HepG2 (cell line): Measurements from ENCODE around the gene HAGHL.

Source experiments
- BCL3 ChIP-seq: sonication (generic); formaldehyde crosslinking; IDR thresholded peaks from 2 replicates; pipeline ENCODE4 v1.5.1; 2020; ENCODE audit warnings: mild to moderate bottlenecking, missing genetic modification reagents, moderate library complexity
- MTA1 ChIP-seq: sonication (generic); formaldehyde crosslinking; IDR thresholded peaks from 2 replicates; pipeline ENCODE4 v1.4.0; 2020; ENCODE audit warnings: missing genetic modification reagents, mild to moderate bottlenecking, borderline replicate concordance
- PRMT3 ChIP-seq: sonication (generic); formaldehyde crosslinking; IDR thresholded peaks from 2 replicates; pipeline ENCODE4 v1.8.1; 2022; ENCODE audit warnings: low read depth, mild to moderate bottlenecking, moderate library complexity, missing genetic modification reagents, borderline replicate concordance
- RAD51 ChIP-seq: fragments of 450-650 bp; IDR thresholded peaks from 2 replicates; pipeline ENCODE4 v1.6.1; 2016; ENCODE audit warnings: borderline replicate concordance
- ZBTB44 ChIP-seq: sonication (generic); formaldehyde crosslinking; IDR thresholded peaks from 2 replicates; pipeline ENCODE4 v1.4.0; 2020; ENCODE audit warnings: missing genetic modification reagents
- TF ChIP-seq, protein P1 (sequence below): fragments of 450-650 bp; IDR thresholded peaks from 2 replicates; pipeline ENCODE4 v1.6.1; 2016

DNA sequence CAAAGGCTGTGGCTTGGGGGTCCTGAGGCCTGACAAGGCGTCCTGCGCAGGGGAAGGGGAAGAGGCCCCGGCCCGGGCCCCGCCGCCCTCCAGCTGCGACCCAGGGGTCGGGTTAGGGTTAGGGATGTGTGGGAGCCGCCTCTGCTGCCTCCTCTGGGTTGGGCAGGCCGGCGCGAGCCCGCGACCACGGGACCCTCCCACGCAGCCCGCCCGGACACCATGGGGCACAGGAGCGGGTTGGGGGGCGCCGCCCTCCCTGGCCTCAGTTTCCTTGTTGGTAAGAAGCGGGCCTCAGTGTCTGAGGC, 13.5 kb downstream of the HAGHL start:
- TF ChIP-seq ZBTB44 (no peak), RAD51 (no peak), MTA1 (no peak), BCL3 (CRISPR knock-in tag) (no peak), PRMT3 (CRISPR knock-in tag) (no peak)
- TF ChIP-seq, protein P1, sequence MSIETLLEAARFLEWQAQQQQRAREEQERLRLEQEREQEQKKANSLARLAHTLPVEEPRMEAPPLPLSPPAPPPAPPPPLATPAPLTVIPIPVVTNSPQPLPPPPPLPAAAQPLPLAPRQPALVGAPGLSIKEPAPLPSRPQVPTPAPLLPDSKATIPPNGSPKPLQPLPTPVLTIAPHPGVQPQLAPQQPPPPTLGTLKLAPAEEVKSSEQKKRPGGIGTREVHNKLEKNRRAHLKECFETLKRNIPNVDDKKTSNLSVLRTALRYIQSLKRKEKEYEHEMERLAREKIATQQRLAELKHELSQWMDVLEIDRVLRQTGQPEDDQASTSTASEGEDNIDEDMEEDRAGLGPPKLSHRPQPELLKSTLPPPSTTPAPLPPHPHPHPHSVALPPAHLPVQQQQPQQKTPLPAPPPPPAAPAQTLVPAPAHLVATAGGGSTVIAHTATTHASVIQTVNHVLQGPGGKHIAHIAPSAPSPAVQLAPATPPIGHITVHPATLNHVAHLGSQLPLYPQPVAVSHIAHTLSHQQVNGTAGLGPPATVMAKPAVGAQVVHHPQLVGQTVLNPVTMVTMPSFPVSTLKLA = no peak
